BJ (cell line): Measurements from ENCODE around the gene PDZRN3. TPM values are rescaled to one million over a fixed set of nuclear protein-coding genes. Genes with fewer than 3 reads are reported as not detected.

Source experiments
- CTCF ChIA-PET: fragments of 350-600 bp; formaldehyde crosslinking; extraction: SDS; loops from one replicate; lab custom pipeline; 2021; ENCODE audit warnings: antibody characterized with exemption, inconsistent platforms; lab: Yijun Ruan, JAX
- POLR2A ChIA-PET: fragments of 300-600 bp; sonication (Branson Sonifier 250); formaldehyde crosslinking; extraction: SDS; loops from one replicate; lab custom pipeline; 2021; ENCODE audit warnings: antibody characterized with exemption; lab: Charles Lee
- DNase-seq: peaks from one replicate; pipeline ENCODE4 v3.0.0-alpha.2; 2011; ENCODE audit warnings: low read depth
- H3K27me3 ChIP-seq: 2 replicates; pipeline ENCODE4 v1.6.0; 2011; ENCODE audit warnings: low read length; ENCODE audit not compliant: control insufficient read depth, insufficient read depth
- H3K36me3 ChIP-seq: 2 replicates; pipeline ENCODE4 v1.5.1; 2011; ENCODE audit warnings: low read length; ENCODE audit not compliant: control insufficient read depth, insufficient read depth
- H3K4me3 ChIP-seq: 2 replicates; pipeline ENCODE4 v1.5.1; 2011; ENCODE audit warnings: low read depth, mild to moderate bottlenecking, control low read depth, low read length
- polyA plus RNA-seq: library from polyadenylated mRNA; depleted of rRNA; stranded (reverse); fragments of >200 nt; gene quantifications from 2 replicates; pipeline ENCODE4 v1.2.3, GENCODE V29; 2011
- TF ChIP-seq, protein P1 (sequence below): IDR thresholded peaks from 2 replicates; pipeline ENCODE4 v1.5.1; 2011; ENCODE audit warnings: low read depth, mild to moderate bottlenecking, control low read depth, inconsistent platforms, low read length, moderate library complexity; ENCODE audit not compliant: insufficient read depth

PDZRN3 gene
- polyA plus RNA-seq, 1 experiment, result 4.9 TPM

DNA sequence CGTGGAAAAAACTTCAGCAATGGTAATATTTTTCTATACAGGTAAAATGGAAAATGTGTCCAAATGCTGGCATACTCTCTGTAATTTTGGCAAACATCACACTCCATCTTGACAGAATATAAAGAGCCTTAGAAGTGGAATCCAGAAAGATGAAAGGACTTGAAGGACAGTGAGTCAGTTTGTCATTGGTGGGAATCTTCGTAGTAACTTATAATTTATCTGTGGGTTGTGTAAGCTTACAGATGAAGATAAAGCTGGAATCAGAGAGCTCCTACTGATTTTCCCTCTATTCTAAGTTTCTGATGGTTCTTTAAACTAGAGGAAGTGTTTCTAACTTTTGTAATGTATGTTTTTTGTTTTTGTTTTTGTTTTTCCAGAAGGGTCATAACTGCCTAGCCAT lies 8.7 kb upstream of the PDZRN3 start:
- Histone ChIP-seq H3K27me3 (no peaks in the 10 kb centered on the region), H3K36me3 (no peaks in the 10 kb centered on the region), H3K4me3 (no peak overlapping the region)
- TF ChIP-seq, protein P1, sequence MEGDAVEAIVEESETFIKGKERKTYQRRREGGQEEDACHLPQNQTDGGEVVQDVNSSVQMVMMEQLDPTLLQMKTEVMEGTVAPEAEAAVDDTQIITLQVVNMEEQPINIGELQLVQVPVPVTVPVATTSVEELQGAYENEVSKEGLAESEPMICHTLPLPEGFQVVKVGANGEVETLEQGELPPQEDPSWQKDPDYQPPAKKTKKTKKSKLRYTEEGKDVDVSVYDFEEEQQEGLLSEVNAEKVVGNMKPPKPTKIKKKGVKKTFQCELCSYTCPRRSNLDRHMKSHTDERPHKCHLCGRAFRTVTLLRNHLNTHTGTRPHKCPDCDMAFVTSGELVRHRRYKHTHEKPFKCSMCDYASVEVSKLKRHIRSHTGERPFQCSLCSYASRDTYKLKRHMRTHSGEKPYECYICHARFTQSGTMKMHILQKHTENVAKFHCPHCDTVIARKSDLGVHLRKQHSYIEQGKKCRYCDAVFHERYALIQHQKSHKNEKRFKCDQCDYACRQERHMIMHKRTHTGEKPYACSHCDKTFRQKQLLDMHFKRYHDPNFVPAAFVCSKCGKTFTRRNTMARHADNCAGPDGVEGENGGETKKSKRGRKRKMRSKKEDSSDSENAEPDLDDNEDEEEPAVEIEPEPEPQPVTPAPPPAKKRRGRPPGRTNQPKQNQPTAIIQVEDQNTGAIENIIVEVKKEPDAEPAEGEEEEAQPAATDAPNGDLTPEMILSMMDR, result no peak
- no peak for DNase-seq
- POLR2A ChIA-PET, result no interaction called here
- CTCF ChIA-PET, result interaction anchor here (1.3 kb wide), 1 partner anchor 215 kb away, joined by 4 read pairs; no protein-coding TSS in a partner anchor

DNA sequence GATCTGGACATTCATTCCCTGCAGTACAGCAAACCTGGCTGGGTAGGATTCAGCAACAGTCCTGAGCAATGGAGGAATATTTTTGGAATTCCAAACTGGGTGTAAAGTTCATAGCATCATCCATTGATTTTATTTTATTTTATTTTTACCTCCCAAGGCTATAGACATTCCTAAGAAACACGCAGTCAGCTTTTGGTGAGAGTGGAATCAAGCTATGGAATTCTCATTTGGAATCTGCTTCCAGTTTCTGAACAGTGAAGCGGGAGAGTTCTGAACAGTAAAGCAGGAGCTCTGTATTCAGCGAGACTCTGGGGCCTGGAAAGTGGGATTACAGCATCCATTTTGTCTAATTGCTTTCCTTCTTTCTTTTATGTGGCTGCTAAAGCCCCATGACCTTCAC lies 1.4 kb upstream of the PDZRN3 start:
- ChIA-PET CTCF (interaction anchor here (1.4 to 6.0 kb wide), 5 partner anchors 9 to 222 kb away, joined by 6 to 55 read pairs (median 7); no protein-coding TSS in a partner anchor), POLR2A (no interaction called here)
- no peaks in the 10 kb centered on the region for H3K36me3 ChIP-seq
- H3K27me3 ChIP-seq, result no peaks in the 10 kb centered on the region
- peak overlapping the region; percentile 80 for H3K4me3 ChIP-seq
- no peak for DNase-seq
- TF ChIP-seq, protein P1, result no peak

DNA sequence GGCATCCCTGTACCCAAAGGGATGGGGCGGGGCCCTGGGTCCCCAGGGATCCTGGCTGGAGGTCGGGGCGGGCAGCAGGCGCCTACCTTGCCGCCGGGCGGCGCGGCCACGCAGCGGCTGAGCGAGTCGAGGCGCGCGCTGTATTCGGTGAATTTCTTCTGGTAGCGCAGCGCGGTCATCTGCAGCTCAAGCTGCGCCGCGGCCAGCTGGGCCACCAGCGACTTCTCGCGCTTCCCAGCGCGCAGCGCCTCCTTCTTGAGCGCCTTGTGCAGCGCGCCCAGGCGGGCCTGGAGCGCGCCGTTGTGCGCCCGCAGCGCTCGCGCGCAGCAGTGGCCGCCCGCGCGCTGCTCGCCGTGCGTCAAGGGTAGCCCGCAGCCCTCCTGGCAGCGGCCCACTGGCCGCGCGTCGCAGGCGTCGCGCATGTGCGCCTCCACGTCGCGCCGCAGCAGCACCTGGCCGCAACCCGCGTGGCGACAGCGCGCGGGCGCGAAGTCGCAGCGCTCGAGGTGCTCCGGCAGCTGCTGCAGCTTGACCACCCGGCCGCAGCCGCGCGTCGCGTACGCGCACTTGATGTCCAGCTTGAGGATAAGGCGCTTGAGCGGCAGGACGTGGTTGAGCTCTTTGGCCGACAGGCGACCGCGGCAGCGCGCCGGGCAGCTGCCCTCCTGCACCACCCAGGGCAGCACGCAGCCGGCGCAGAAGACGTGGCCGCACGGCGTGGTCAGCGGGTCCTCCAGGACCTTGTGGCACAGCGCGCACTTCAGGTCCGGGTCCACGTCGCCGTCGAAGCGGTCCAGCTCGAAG lies 522 bp downstream of the PDZRN3 start:
- DNase-seq, result no peak
- no peaks in the 10 kb centered on the region for H3K27me3 ChIP-seq
- TF ChIP-seq, protein P1, result peak; percentile 14; the same call in 1 of the 2 replicates
- ChIA-PET CTCF (interaction anchor here (0.7 to 6.0 kb wide), 15 partner anchors 10 to 227 kb away, joined by 3 to 55 read pairs (median 5); no protein-coding TSS in a partner anchor), POLR2A (no interaction called here)
- peak overlapping the region; percentile 80 for H3K4me3 ChIP-seq
- no peaks in the 10 kb centered on the region for H3K36me3 ChIP-seq

DNA sequence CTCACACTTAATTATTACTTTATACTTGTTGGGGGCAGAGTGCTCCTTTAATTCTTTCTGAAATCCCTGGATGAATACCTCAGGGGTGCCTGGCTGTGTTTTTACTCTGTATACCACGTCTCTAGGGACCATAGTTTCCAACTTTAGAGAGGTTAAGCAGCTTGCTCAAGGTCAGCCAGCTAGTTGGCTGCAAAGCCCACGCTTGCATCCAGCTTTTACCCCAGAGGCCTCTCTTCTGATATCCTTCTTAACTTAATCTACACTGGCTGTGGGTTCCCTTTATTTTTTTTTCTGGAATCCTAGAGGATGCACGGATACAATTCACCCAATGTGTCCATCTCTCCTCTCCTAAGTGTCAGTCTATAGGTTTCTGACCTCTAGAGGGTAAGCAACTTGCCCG lies 1.4 kb downstream of the PDZRN3 start:
- no peaks in the 10 kb centered on the region for H3K27me3 ChIP-seq
- CTCF ChIA-PET, result interaction anchor here (0.6 to 6.0 kb wide), 16 partner anchors 9 to 975 kb away, joined by 3 to 55 read pairs (median 4); no protein-coding TSS in a partner anchor
- POLR2A ChIA-PET, result interaction anchor here (0.7 kb wide), 1 partner anchor 117 kb away, joined by 5 read pairs; no protein-coding TSS in a partner anchor
- TF ChIP-seq, protein P1, result no peak
- peak overlapping the region; percentile 80 for H3K4me3 ChIP-seq
- no peaks in the 10 kb centered on the region for H3K36me3 ChIP-seq
- DNase-seq, result no peak

DNA sequence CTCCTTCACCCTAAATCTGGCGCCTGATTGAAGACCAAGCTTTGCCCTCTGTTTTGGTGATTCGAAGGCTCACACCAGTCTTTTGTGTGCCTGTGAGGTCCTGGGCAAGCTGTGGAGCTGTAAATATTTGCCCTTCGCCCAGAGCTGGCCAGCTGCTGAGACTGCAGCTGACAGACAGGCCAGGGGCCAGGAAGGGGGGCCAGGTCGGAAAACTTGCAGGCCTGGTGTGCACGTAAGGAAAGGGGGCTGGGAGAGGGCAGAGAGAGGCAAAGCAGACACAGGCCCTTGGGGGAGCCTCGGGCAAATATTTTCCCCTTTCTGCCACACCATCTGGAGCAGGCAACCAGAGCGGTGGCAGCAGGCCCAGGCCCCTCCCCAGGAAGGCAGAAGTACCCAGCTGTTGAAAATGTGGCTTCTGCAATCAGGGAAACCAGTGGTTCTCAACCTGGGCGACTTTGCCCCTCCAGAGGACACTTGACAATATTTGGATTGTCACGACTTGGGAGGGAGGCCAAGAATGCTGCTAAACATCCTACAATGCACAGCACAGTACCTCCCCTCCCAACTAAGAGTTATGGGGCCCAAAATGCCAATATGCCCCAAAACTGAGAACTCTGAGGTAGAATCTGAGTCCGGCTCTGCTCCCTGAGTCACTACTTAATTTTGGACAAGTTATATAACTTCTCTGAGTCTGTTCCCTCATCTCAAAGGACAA lies 2.5 kb downstream of the PDZRN3 start:
- ChIA-PET CTCF (interaction anchor here (0.6 to 6.0 kb wide), 9 partner anchors 77 to 227 kb away, joined by 3 to 55 read pairs (median 4); no protein-coding TSS in a partner anchor), POLR2A (no interaction called here)
- no peak for DNase-seq
- TF ChIP-seq, protein P1, result no peak
- no peaks in the 10 kb centered on the region for H3K36me3 ChIP-seq
- H3K27me3 ChIP-seq, result no peaks in the 10 kb centered on the region
- peak overlapping the region; percentile 80 for H3K4me3 ChIP-seq
